GM03348 (cell line): ENCODE data around the gene IMP3.

Source experiments
- DNase-seq: peaks from one replicate; pipeline ENCODE4 v3.0.0; 2012; ENCODE audit warnings: low spot score

Gene IMP3

GRCh38 chr15:75620841-75621391 lies 19.1 kb downstream of the IMP3 start:
- peak; percentile 88 for DNase-seq

- DNase-seq = peak; percentile 81
These were observed 19.8 kb downstream of the IMP3 start for GRCh38 chr15:75620058-75620820.

- no peak for DNase-seq
These were observed 23.3 kb downstream of the IMP3 start for GRCh38 chr15:75616766-75617165.

GRCh38 chr15:75606711-75607699 lies 33.0 kb downstream of the IMP3 start:
- DNase-seq = no peak

- DNase-seq = no peak
These were observed 34.0 kb downstream of the IMP3 start for GRCh38 chr15:75606026-75606425.

- no peak for DNase-seq
These were observed 40.6 kb downstream of the IMP3 start for GRCh38 chr15:75599401-75599800.

GRCh38 chr15:75598361-75598760 lies 41.7 kb downstream of the IMP3 start:
- DNase-seq = no peak

- peak; percentile 28 for DNase-seq
These were observed 42.2 kb downstream of the IMP3 start for GRCh38 chr15:75597667-75598341.

- no peak for DNase-seq
These were observed 43.2 kb downstream of the IMP3 start for GRCh38 chr15:75596703-75597345.

GRCh38 chr15:75594276-75594675 lies 45.7 kb downstream of the IMP3 start:
- DNase-seq = no peak

GRCh38 chr15:75591655-75592364 lies 48.2 kb downstream of the IMP3 start:
- DNase-seq = no peak

GRCh38 chr15:75590239-75590638 lies 49.8 kb downstream of the IMP3 start:
- no peak for DNase-seq
